Fibroblast of mammary gland (primary cell): Measurements from ENCODE around the gene ID2.

Experiments used
- DNase-seq: peaks from one replicate; pipeline ENCODE4 v3.0.0-alpha.2; 2010; ENCODE audit warnings: low read depth
- H3K4me3 ChIP-seq: 2 replicates; pipeline ENCODE4 v1.5.1; 2011; ENCODE audit warnings: low read depth, mild to moderate bottlenecking, low read length, moderate library complexity; ENCODE audit not compliant: control insufficient read depth
- CTCF ChIP-seq: conservative IDR thresholded peaks from 2 replicates; pipeline ENCODE4 v1.5.1; 2011; ENCODE audit warnings: low read depth, low read length, inconsistent platforms; ENCODE audit not compliant: control insufficient read depth, insufficient read depth

ID2 gene

GRCh38 chr2:8659735-8660492, 21.9 kb upstream of the ID2 start:
- no peak for TF ChIP-seq CTCF
- DNase-seq, result no peak
- H3K4me3 ChIP-seq, result no peak overlapping the region

GRCh38 chr2:8661235-8661634, 20.6 kb upstream of the ID2 start:
- H3K4me3 ChIP-seq, result no peak overlapping the region
- TF ChIP-seq CTCF, result no peak
- DNase-seq, result no peak

- no peak for TF ChIP-seq CTCF
- peak; percentile 68 for DNase-seq
- H3K4me3 ChIP-seq, result no peak overlapping the region
These were observed 20.1 kb upstream of the ID2 start for GRCh38 chr2:8661736-8662135.

GRCh38 chr2:8662239-8662879, 19.5 kb upstream of the ID2 start:
- peak; percentile 38 for TF ChIP-seq CTCF
- DNase-seq, result peak; percentile 92
- H3K4me3 ChIP-seq, result no peak overlapping the region

GRCh38 chr2:8663997-8664396, 17.9 kb upstream of the ID2 start:
- no peak for TF ChIP-seq CTCF
- no peak for DNase-seq
- no peak overlapping the region for H3K4me3 ChIP-seq

GRCh38 chr2:8666581-8666980, 15.3 kb upstream of the ID2 start:
- TF ChIP-seq CTCF, result no peak
- DNase-seq, result no peak
- no peak overlapping the region for H3K4me3 ChIP-seq
